ENCODE data around the gene TNFRSF1B.
"Not testable (repeated sequence)": the region's sequence is repeated elsewhere in the genome, so short reads cannot be mapped to it uniquely, and the experiment has no call there.

TNFRSF1B gene

DNA sequence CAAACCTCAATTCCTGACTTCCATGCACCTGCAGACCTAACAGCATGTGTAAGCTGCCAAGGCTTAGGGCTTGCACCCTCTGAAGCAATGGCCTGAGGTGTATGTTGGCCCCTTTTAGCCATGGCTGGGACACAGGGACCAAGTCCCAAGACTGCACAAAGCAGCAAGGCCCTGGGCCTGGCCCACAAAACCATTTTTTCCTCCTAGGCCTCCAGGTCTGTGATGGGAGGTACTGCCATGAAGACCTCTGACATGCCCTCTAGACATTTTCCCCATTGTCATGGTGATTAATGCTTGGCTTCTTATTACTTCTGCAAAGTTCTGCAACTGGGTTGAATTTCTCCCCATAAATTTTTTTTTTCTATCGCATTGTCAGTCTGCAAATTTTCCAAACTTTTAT is 55.9 kb downstream of the TNFRSF1B start:
- DNase-seq (ENCODE audit: low read depth) = not testable (repeated sequence)

GRCh38 chr1:12224092-12224491 is 57.3 kb downstream of the TNFRSF1B start:
- not testable (repeated sequence) for DNase-seq (ENCODE audit: low read depth)

DNA sequence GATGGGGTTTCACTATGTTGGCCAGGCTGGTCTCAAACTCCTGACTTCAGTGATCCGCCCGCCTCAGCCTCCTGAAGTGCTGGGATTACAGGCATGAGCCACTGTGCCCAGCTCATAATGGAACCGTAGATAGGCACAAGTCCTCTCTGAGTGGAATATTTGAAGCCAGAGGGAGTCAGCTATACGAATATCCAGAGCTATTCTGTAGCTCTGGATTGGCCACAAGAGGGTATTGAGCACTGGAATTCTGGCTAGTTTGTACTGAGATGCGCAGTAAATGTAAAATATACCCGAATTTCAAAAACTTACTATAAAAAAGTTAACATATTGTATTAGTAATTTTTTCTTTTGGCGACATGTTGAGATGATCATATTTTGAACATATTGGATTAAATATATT is 62.2 kb downstream of the TNFRSF1B start:
- no peak for DNase-seq (ENCODE audit: low read depth)

- no peak for DNase-seq (ENCODE audit: low read depth)
Observed at GRCh38 chr1:12229386-12229834, 62.6 kb downstream of the TNFRSF1B start.

DNA sequence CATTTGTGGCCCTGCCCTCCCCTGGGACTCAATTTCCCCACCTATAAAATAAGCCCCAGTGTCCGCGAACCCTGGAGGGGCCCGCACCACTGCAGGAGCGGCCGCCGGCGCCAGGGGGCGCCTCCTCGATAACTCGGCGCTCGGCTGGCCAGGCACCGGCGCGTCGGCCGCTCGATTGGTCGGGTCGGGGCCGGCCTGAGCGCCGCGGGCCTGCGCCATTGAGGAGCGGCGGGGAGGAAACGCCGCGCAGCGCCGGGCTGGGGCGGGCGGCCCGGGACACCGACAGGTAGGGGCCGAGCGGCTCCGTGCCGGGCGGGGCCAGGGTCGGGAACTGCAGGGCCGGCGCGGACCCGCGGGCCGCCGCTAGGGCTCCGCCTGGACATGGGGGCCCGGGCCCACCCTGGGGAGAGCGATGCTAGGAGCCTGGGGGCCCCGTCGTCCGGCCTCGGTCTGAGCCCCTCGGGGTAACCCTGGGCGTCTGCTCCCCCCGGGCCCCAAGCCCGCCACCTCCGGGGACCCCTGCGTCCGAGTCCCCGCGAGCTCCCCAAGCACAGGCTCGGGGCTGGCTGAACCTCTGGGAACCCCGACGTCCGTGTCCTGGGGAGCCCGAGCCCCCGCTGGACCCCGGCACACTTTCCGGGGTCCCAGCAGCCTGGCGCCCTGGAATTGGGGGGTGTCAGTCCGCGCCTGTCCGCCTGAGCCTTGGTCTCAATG is 63.2 kb downstream of the TNFRSF1B start, which contains the start of gene VPS13D:
TSS of gene VPS13D (plus strand) at position 196 of the 714 bp plus-strand sequence. CDS start 4,237 bp downstream, outside the sequence.
- no peak for DNase-seq (ENCODE audit: low read depth)

DNA sequence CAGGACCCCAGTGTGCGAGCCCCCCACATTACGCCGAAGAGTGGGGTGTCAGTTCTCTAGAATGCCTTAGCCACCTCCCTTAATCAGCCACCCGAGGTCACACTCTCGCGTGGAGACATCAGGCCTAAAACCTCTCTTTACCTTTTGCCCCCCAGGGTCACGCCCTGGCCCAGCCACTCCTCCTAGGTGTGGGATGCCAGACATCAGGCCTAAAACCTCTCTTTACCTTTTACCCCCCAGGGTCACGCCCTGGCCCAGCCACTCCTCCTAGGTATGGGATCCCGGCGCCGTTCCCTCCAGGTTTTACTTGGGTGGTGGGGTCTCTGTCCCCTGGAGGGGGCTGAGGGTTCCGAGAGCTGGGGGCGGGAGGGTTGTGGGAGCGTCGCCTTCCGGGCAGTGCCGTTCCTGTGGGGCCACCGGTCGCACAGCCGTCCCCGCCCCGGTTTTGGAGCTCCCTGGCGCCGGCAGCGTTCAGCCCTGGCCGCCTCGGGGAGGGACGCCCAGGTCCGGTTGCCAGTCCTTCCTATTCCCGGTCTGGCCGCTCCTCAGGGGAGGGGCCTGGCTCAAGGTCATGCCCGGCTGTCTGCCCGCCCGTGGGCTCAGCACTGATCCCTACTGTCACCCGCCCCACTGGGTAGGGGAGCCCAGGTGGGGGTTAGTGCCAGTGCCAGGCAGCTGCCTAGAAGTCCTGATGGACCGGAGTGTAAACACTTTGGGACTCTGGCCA is 63.9 kb downstream of the TNFRSF1B start:
- no peak for DNase-seq (ENCODE audit: low read depth)

DNA sequence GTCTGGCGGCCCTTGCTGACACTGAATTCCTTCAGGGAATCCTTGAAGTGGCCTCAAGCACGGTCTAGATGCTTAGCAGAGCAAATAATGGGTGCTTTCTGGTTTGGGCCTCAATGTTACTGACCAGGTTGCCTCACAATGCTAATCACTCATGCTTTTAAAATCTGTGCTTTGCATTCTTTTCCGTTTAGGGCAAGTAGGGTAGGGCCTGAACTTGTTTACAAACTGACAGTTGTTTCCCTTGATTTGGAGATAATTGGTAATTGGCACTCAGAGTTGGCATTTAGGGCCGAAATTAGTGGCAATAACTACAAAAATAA is 64.4 kb downstream of the TNFRSF1B start:
- DNase-seq (ENCODE audit: low read depth) = no peak

GRCh38 chr1:12232221-12232620 is 65.4 kb downstream of the TNFRSF1B start:
- no peak for DNase-seq (ENCODE audit: low read depth)

DNA sequence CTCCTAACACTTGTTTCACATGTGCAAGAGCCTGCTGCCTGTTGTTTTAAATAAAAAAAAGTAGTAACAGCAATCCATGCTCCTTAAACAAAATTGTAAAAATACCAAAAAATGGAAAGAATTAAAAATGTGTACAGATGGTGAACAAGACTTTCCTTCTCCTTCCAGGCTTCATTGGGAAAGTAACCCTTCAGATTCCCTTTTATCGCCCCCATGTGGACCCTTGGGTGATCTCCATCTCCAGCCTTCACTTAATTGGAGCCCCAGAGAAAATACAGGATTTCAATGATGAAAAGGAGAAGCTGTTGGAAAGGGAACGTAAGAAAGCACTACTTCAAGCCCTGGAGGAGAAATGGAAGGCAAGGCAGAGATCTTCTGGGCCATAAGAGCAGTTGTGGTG is 77.3 kb downstream of the TNFRSF1B start:
- DNase-seq (ENCODE audit: low read depth) = no peak

- no peak for DNase-seq (ENCODE audit: low read depth)
Observed at GRCh38 chr1:12244585-12244984, 77.8 kb downstream of the TNFRSF1B start.

DNA sequence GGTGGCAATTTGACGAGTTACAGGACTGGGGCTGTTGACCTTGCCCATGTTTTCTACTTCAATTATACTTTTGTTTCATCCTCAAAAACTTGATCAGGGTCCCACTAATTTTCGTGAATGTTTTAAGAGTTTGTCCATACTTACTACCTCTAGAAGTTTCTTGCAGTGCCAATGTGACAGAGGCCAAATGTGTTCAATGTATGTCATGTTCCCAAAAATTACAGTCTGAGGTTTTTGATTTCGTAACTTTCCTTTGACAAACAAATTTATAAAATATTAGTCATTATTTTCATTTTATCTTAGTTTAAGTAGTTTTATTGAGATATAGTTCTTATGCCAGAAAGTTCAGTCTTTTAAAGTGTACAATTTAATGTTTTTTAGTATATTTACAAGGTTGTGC is 78.3 kb downstream of the TNFRSF1B start:
- DNase-seq (ENCODE audit: low read depth) = no peak

DNA sequence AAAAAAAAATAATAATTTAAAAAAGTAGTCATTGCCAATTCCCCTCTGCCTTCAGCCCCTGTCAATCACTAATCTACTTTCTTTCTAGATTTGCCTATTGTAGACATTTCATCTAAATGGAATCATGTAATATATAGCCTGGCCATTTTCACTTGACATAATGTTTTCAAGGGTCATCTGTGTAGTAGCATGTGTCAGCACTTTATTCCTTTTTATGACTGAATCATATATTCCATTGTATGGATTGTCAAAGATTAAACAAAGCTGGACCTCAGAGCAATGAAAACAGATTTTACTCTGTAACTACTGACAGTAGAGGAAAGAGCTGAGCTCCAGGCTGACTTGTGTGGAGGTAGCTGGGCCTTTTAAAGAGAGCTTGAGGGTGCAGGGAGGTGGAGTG is 78.9 kb downstream of the TNFRSF1B start:
- no peak for DNase-seq (ENCODE audit: low read depth)

- no peak for DNase-seq (ENCODE audit: low read depth)
Observed at GRCh38 chr1:12246584-12246983, 79.8 kb downstream of the TNFRSF1B start.

DNA sequence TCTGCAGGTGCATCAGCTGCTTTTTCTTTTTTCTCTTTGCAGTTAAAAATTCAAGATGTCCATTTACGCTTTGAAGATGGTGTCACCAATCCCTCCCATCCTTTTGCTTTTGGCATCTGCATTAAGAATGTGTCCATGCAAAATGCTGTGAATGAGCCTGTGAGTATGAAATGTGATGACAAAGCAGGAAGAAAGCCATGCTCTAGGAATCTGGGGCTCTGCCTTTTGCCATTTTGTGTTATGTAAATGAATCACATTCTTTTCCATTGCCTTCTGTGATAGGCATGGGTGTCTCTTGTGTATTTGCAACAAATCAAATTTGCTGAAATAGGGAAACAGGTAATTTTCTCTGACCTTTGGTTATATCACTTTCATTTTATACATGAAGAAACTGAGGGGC is 82.4 kb downstream of the TNFRSF1B start:
- no peak for DNase-seq (ENCODE audit: low read depth)

DNA sequence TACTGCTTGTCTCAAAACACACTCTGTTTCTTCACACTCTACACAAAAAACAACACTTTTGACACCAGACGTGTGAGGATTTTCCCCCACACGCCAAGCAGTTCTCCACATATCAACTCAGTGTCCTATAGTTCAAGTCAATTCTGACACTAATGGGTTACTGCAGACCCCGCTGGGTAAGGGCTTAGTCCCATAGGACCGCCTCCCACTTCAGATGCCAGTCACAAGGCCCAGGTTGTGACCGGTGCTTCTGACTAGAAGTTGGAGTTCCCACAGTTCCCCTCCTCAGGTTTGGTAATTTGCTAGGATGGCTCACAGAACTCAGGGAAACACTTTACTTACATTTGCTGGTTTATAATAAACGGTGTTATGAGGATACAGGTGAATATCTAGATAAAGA is 83.0 kb downstream of the TNFRSF1B start:
- DNase-seq (ENCODE audit: low read depth) = no peak

GRCh38 chr1:12251442-12251841 is 84.7 kb downstream of the TNFRSF1B start:
- no peak for DNase-seq (ENCODE audit: low read depth)

GRCh38 chr1:12255913-12256312 is 89.1 kb downstream of the TNFRSF1B start:
- no peak for DNase-seq (ENCODE audit: low read depth)

DNA sequence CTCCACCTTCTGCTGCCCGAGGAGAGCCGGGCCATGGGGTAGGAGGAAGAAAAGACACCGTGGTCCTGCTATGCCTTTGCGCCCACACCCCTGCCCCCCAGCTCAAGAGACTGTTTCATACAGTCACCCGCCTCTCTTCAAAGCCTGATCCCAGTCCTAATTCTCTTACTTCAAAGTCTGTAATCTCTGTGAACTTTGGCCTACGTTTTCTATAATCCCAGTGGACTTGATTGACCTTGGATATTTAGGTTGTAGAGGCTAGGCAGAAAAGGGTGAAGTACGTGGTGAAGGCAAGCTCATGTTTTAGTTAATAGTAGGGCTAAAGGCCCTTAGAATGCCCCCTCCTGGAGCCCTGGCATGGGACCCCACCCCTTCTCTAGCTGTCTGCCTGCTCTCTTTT is 91.5 kb downstream of the TNFRSF1B start:
- DNase-seq (ENCODE audit: low read depth) = no peak

All from non-pigmented ciliary epithelial cell (primary cell).